NOMO-1 (cell line): ENCODE measurements around the gene OTUD1.

Source experiments
- DNase-seq, 2 experiments: peaks; one replicate each; lab custom pipeline; 2025; ENCODE audit not compliant: unreplicated experiment in 2 of 2; lab: John Stamatoyannopoulos, UW

Gene OTUD1

DNA sequence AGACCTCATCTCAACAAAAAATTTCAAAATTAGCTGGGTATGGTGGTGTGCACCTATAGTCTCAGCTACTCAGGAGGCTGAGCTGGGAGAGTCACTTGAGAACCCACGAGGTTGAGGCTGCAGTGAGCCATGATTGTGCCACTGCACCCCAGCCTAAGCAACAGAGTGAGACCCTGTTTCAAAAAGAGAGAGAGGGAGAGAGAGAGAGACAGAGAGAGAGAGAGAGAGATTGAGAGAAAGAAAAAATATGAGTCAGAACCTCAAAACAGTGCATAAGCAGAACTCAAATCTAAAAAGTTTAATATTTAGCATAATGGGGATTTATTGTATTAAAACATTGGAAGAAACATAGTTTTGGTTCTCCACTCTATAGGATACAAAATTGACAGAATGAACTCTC is 17.5 kb upstream of the OTUD1 start:
- no peak for DNase-seq

GRCh38 chr10:23422003-23422411 is 16.9 kb upstream of the OTUD1 start:
- DNase-seq, result no peak

GRCh38 chr10:23432166-23432565 is 6.7 kb upstream of the OTUD1 start:
- peak in 1 of 2 experiments; percentile 36 for DNase-seq

DNA sequence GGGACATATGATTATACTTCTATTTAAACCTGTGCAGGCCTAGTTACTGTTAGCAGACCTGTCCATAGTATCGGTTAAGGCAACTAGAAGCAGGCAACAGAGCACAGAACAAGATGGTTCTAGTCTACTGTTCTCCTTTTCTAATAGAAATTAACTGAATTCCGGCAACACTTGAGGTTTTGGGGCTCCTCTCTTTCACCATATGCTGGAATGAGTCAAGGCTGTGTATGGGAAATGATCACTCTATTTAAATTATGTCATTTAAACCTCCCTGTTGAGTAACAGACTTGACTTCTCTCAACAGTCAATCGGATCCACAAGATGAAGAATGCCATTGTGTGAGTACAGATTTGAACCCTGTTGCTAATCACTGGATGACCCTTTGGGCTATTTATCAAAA is 6.2 kb upstream of the OTUD1 start:
- peak; percentile 80 to 98 for DNase-seq

DNA sequence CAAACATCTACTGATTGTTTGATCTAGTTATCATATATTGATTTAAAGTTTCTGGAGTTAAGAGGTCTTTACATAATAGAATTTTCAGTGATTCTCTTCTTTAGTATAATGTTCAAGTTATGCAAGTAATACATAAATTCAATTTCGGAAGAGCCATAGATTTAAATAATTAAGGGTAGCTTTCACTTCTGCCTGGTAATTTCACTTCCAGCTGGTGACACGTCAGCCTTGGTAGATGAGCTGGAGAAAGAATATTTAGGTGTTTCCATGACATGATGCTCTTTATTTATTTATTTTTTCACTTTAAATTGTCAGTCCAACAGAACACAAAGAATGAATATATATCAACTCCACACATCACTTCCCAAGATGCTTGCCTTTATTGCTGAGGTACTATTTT is 5.2 kb upstream of the OTUD1 start:
- DNase-seq, result peak; percentile 26 to 89

- DNase-seq, result no peak
These were observed 3.5 kb upstream of the OTUD1 start for GRCh38 chr10:23435378-23435777.

DNA sequence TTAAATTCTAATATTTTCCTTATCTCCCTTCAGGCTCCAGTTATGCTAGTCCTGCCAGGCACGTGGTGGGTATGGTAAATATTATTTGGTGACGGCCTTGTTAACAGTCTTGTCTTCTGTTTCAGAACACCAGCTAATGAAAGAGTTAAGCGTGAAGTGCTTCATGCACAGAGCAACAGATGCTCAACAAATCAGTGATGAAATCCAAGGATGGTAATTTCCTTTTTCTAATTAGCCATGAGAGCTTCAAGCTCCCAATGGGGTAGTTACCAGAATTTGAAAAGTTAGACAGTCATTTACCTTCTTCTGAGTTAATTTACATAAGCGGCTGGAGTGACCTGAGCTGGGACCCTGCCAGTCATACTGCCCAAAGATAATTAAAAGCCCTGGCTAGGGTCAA is 1.9 kb upstream of the OTUD1 start:
- peak; percentile 14 to 25 for DNase-seq

GRCh38 chr10:23437963-23438546 is 820 bp upstream of the OTUD1 start:
- DNase-seq, result no peak

DNA sequence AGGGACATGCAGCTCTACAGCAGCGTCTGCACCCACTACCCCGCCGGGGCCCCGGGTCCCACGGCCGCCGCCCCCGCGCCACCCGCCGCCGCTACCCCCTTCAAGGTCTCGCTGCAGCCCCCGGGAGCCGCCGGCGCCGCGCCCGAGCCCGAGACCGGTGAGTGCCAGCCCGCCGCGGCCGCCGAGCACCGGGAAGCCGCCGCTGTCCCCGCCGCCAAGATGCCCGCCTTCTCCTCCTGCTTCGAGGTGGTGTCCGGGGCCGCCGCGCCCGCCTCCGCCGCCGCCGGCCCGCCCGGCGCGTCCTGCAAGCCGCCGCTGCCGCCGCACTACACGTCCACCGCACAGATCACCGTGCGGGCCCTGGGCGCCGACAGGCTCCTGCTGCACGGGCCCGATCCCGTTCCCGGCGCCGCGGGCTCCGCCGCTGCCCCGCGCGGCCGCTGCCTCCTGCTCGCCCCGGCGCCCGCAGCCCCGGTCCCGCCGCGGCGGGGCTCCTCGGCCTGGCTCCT is 631 bp downstream of the OTUD1 start:
- DNase-seq, result no peak

GRCh38 chr10:23439961-23440889 is 1.4 kb downstream of the OTUD1 start:
- DNase-seq, result peak in 1 of 2 experiments; percentile 21

DNA sequence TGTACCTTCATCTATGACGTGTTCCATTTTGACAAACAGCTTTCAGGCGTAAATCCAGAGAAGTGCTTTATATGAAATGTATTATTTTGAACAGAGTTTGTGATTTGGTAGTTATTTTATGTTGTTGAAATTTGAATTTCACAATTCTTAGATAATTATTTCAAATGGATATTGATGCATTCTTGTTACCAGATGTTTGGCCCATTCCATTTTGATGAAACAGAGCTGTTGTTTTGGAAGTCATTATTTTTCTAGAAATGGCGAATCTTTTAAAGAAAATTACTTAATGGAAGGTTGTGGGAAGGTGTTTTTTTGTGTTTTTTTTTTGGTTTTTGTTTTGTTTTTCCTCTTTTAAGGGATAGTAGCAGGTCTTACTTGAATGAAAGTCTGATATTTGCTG is 2.4 kb downstream of the OTUD1 start:
- DNase-seq, result no peak

DNA sequence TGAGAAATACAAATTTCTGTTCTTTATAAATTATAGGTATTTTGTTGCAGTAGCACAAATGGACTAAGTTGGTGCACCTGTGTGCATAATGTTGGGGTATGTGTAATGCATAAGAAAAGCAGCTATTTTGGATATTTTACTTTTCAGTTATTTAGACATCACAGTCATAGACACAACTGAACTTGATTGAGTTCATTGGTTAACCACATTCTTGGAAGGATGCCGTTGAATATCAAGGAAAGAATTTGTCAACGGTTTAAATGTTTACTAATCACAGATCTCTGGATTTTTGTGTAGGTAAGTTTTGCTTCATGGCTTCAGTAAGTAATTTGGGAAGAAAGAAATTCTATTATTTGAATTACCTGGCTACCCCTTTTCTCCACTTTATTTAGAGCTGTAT is 4.1 kb downstream of the OTUD1 start:
- DNase-seq, result no peak

- DNase-seq, result no peak
These were observed 6.7 kb downstream of the OTUD1 start for GRCh38 chr10:23445591-23445990.

DNA sequence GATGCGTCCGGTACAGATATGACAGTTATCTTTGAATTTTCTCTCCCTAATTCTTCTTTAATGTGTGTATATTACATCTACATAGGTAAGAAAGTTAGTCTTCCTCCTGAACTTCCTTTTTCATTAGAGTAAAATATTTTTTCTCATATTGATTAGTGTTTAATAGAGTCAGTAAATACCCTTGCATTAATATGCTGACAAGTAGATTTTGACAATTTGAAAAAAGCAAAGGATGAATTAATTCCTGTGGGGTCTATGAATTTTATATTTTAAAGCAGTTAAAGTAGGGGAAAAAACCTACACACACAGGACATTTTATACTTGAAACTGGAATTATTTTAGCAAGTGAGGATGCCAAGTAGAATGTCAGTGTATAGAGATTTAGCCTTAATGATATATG is 9.4 kb downstream of the OTUD1 start:
- no peak for DNase-seq

- DNase-seq, result peak; percentile 25 to 90
These were observed 10.1 kb downstream of the OTUD1 start for GRCh38 chr10:23448802-23449570.

DNA sequence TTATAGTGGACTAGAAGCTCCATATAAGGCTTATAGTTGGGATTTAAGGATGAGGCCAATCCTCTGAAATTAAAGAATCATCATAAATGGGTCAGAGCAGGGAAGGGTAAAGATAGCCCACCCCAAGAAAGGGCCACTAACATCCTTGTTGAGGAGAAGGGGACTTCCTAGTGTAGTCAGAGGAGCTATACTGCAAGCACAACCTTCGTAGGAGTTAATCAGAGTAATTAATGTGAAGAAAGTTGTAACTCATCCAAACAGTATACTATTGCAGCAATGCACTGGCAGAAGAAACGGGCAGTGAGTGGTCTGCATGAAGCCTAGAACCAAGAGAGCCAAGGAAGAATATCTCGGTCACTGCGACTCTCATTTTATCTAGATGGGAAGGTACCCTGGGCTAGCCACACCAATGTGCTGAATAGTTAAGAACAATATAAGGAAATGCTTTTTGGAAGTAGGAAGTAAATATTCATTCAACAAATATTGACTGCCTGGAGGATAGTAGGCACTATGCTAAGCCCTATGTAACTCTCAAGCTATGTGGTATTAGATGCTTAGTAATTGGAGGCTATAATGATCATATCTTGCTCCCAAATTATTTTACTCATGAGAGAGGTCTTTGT is 13.3 kb downstream of the OTUD1 start:
- no peak for DNase-seq

- DNase-seq, result no peak
These were observed 14.6 kb downstream of the OTUD1 start for GRCh38 chr10:23453465-23453864.

- no peak for DNase-seq
These were observed 18.9 kb downstream of the OTUD1 start for GRCh38 chr10:23457632-23458417.

- DNase-seq, result no peak
These were observed 20.5 kb downstream of the OTUD1 start for GRCh38 chr10:23459308-23459939.

GRCh38 chr10:23461557-23461956 is 22.7 kb downstream of the OTUD1 start:
- DNase-seq, result no peak
